Measurements from ENCODE around the gene OR11A1. TPM values are rescaled to one million over a fixed set of nuclear protein-coding genes. Genes with fewer than 3 reads are reported as not detected.

Gene OR11A1
- total RNA-seq, 1 donor from 2014 or later: not detected

DNA sequence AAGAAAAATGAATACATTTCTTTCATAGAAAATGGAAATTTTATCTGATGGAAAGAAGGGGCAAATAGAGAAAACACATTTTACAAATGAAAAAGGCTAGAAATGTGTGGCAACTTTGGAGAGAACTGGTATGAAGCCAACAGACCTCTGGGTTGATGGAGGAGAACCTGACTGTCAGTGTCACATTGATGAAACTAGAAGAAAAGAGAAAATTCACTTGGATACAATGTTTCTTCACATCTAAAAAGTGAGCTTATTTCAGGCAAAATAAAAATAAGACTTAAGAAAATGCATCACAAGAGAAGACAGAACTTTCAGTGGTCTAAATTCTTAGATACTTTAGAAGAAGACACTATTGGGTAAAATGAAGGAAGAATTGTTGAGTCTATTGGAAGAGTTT lies 61.5 kb downstream of the OR11A1 start, which contains the start of gene OR12D2:
OR12D2 (plus strand) TSS at position 301 of the 400 bp plus-strand sequence. CDS start 1,069 bp downstream, outside the sequence.
- Mint-ChIP-seq H3K27me3 (peaks cover 20% of the 10 kb centered on the region), H3K9me3 (no peaks in the 10 kb centered on the region), H3K36me3 (no peaks in the 10 kb centered on the region), H3K4me1 (ENCODE audit: unreplicated experiment) (no peaks in the 10 kb centered on the region), H3K4me3 (no peak within 1 kb of the TSS), H3K27ac (no peak within 1 kb of the TSS)
- TF ChIP-seq, protein P1, sequence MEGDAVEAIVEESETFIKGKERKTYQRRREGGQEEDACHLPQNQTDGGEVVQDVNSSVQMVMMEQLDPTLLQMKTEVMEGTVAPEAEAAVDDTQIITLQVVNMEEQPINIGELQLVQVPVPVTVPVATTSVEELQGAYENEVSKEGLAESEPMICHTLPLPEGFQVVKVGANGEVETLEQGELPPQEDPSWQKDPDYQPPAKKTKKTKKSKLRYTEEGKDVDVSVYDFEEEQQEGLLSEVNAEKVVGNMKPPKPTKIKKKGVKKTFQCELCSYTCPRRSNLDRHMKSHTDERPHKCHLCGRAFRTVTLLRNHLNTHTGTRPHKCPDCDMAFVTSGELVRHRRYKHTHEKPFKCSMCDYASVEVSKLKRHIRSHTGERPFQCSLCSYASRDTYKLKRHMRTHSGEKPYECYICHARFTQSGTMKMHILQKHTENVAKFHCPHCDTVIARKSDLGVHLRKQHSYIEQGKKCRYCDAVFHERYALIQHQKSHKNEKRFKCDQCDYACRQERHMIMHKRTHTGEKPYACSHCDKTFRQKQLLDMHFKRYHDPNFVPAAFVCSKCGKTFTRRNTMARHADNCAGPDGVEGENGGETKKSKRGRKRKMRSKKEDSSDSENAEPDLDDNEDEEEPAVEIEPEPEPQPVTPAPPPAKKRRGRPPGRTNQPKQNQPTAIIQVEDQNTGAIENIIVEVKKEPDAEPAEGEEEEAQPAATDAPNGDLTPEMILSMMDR (conservative IDR thresholded peaks at IDR 0.05): no peak
- no peak for DNase-seq (ENCODE audit: extremely low spot score, unreplicated experiment)

GRCh38 chr6:29388533-29388932 lies 68.3 kb downstream of the OR11A1 start:
- Mint-ChIP-seq H3K4me1 (ENCODE audit: unreplicated experiment) (no peaks in the 10 kb centered on the region), H3K36me3 (no peaks in the 10 kb centered on the region), H3K4me3 (no peak overlapping the region), H3K27me3 (peaks cover 22% of the 10 kb centered on the region), H3K27ac (no peak overlapping the region), H3K9me3 (no peaks in the 10 kb centered on the region)
- DNase-seq (ENCODE audit: extremely low spot score, unreplicated experiment): no peak
- TF ChIP-seq, protein P1 (conservative IDR thresholded peaks at IDR 0.05): no peak

DNA sequence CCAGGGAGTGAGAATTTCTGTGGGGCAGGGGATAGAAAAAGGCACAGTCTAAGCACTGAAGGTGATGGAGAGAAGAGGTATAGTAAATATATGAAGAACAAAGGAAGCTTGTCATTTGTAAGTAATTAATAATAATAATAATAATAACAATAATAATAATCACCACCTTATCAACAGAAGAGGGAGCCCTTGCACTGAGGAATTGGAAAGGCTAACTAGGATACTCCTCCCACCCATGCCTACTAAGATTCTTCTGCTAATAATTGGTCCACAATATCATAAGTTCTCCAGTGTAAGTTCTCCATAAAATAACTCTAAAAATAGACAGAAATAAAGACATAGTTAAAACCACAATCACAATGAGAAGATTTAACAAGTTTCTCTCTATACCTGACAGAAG lies 80.9 kb downstream of the OR11A1 start:
- DNase-seq (ENCODE audit: extremely low spot score, unreplicated experiment): no peak
- H3K4me1 Mint-ChIP-seq (ENCODE audit: unreplicated experiment): no peaks in the 10 kb centered on the region
- H3K27ac Mint-ChIP-seq: no peak overlapping the region
- no peaks in the 10 kb centered on the region for H3K36me3 Mint-ChIP-seq
- H3K27me3 Mint-ChIP-seq: peaks cover 16% of the 10 kb centered on the region
- no peaks in the 10 kb centered on the region for H3K9me3 Mint-ChIP-seq
- TF ChIP-seq, protein P1 (conservative IDR thresholded peaks at IDR 0.05): peak; percentile 61
- H3K4me3 Mint-ChIP-seq: no peak overlapping the region

Other genes starting within 250 kb of the OR11A1 start
- not detected in 2 replicates for gene OR14J1, start 155.4 kb downstream of the OR11A1 start, total RNA-seq (ENCODE audit: low replicate concordance)
- gene OR5V1, start 88.2 kb downstream of the OR11A1 start, total RNA-seq (ENCODE audit: low replicate concordance): not detected in 2 replicates
- gene OR12D3, start 81.8 kb downstream of the OR11A1 start, total RNA-seq (ENCODE audit: low replicate concordance): not detected in 2 replicates
- gene OR12D2, start 61.4 kb downstream of the OR11A1 start, total RNA-seq (ENCODE audit: low replicate concordance): not detected in 2 replicates
- not detected in 2 replicates for gene OR12D1, start 42.1 kb downstream of the OR11A1 start, total RNA-seq (ENCODE audit: low replicate concordance)
- gene OR10C1, start 17.8 kb downstream of the OR11A1 start, total RNA-seq (ENCODE audit: low replicate concordance): not detected in 2 replicates
- gene OR2H1, start 84 bp upstream of the OR11A1 start, total RNA-seq (ENCODE audit: low replicate concordance): not detected in 2 replicates
- gene MAS1L, start 30.9 kb upstream of the OR11A1 start, total RNA-seq (ENCODE audit: low replicate concordance): not detected in 2 replicates
- gene UBD, start 102.7 kb upstream of the OR11A1 start, total RNA-seq (ENCODE audit: low replicate concordance): 12.6 and 24.6 TPM in 2 replicates
- not detected in 2 replicates for gene OR2H2, start 128.1 kb upstream of the OR11A1 start, total RNA-seq (ENCODE audit: low replicate concordance)
- 26.6 and 71.7 TPM in 2 replicates for gene GABBR1, start 176.1 kb upstream of the OR11A1 start, total RNA-seq (ENCODE audit: low replicate concordance)
- gene MOG, start 200.0 kb upstream of the OR11A1 start, total RNA-seq (ENCODE audit: low replicate concordance): not detected in 2 replicates
- gene ZFP57, start 224.1 kb upstream of the OR11A1 start, total RNA-seq (ENCODE audit: low replicate concordance): not detected in 2 replicates